Activated B cell treated with CpG ODN at 0.5 μM for 24 hours (primary cell): Measurements from ENCODE around the gene JAK1. TPM values are rescaled to one million over a fixed set of nuclear protein-coding genes. Genes with fewer than 3 reads are reported as not detected.
"Not testable (repeated sequence)": the region's sequence is repeated elsewhere in the genome, so short reads cannot be mapped to it uniquely, and the experiment has no call there.

Source experiments
- ATAC-seq: fragments of 200-7000 bp; cut with Tn5 transposase; one replicate; pipeline ENCODE4 v1.10.0; 2021; ENCODE audit warnings: low read depth, mild to moderate bottlenecking, moderate library complexity
- CTCF ChIA-PET: fragments of 350-600 bp; sonication (Branson Sonifier 250); formaldehyde crosslinking; loops from one replicate; lab custom pipeline; 2021; ENCODE audit warnings: antibody characterized with exemption; lab: Charles Lee
- POLR2A ChIA-PET: fragments of 350-600 bp; sonication (Branson Sonifier 250); formaldehyde crosslinking; loops from one replicate; lab custom pipeline; 2021; ENCODE audit warnings: antibody characterized with exemption; lab: Charles Lee
- DNase-seq: peaks from one replicate; pipeline ENCODE4 v3.0.0; 2022
- H3K27ac Mint-ChIP-seq: one replicate; pipeline ENCODE4 v1.8.0; 2020; ENCODE audit warnings: mixed read lengths
- H3K27me3 Mint-ChIP-seq: one replicate; pipeline ENCODE4 v1.8.0; 2021; ENCODE audit warnings: mixed read lengths
- H3K36me3 Mint-ChIP-seq: one replicate; pipeline ENCODE4 v1.8.0; 2021; ENCODE audit warnings: low read depth, mixed read lengths
- H3K4me1 Mint-ChIP-seq: one replicate; pipeline ENCODE4 v1.8.0; 2021; ENCODE audit warnings: mixed read lengths
- H3K4me3 Mint-ChIP-seq: one replicate; pipeline ENCODE4 v1.8.0; 2020; ENCODE audit warnings: mild to moderate bottlenecking, mixed read lengths
- H3K9me3 Mint-ChIP-seq: one replicate; pipeline ENCODE4 v1.8.0; 2020; ENCODE audit warnings: mixed read lengths
- CTCF ChIP-seq: fragments of 200-600 bp; IDR thresholded peaks from one replicate; pipeline ENCODE4 v1.8.0; 2022; ENCODE audit warnings: antibody characterized with exemption, mild to moderate bottlenecking
- intact Hi-C: fragments of 100-400 bp; cut with micrococcal nuclease; formaldehyde crosslinking; loops from one replicate; pipeline ENCODE4 v1.15.1; 2024
- total RNA-seq: library from RNA; stranded (reverse); gene quantifications from 2 replicates; pipeline ENCODE4 v1.2.3, GENCODE V29; 2022

JAK1 gene
- total RNA-seq, 1 donor from 2014 or later, result 215 TPM

GRCh38 chr1:64828829-64829228 is 137.5 kb downstream of the JAK1 start:
- Mint-ChIP-seq H3K4me1 (peaks cover 31% of the 10 kb centered on the region), H3K27me3 (no peaks in the 10 kb centered on the region), H3K4me3 (peak overlapping the region; percentile 29), H3K36me3 (peaks cover 29% of the 10 kb centered on the region), H3K9me3 (no peaks in the 10 kb centered on the region), H3K27ac (peak overlapping the region; percentile 56)
- intact Hi-C loops, result no loop called here
- TF ChIP-seq CTCF, result no peak
- ATAC-seq, result no peak
- CTCF ChIA-PET, result no interaction called here
- no peak for DNase-seq
- POLR2A ChIA-PET, result no interaction called here

- peaks cover 31% of the 10 kb centered on the region for H3K4me1 Mint-ChIP-seq
- H3K9me3 Mint-ChIP-seq, result no peaks in the 10 kb centered on the region
- POLR2A ChIA-PET, result interaction anchor here (0.5 kb wide), 1 partner anchor 414 kb away, joined by 5 read pairs; no protein-coding TSS in a partner anchor
- intact Hi-C loops, result no loop called here
- H3K36me3 Mint-ChIP-seq, result peaks cover 12% of the 10 kb centered on the region
- H3K27me3 Mint-ChIP-seq, result no peaks in the 10 kb centered on the region
- no peak for TF ChIP-seq CTCF
- DNase-seq, result no peak
- no peak overlapping the region for H3K27ac Mint-ChIP-seq
- peak; percentile 18 for ATAC-seq
- CTCF ChIA-PET, result no interaction called here
- H3K4me3 Mint-ChIP-seq, result no peak overlapping the region
These were observed 139.4 kb downstream of the JAK1 start for GRCh38 chr1:64826991-64827390.

- Mint-ChIP-seq H3K4me3 (no peak overlapping the region), H3K36me3 (no peaks in the 10 kb centered on the region), H3K9me3 (no peaks in the 10 kb centered on the region), H3K27me3 (no peaks in the 10 kb centered on the region), H3K27ac (no peak overlapping the region), H3K4me1 (peaks cover 22% of the 10 kb centered on the region)
- ATAC-seq (peak; percentile 54), DNase-seq (no peak)
- ChIA-PET CTCF (interaction anchor here (0.8 to 2.8 kb wide), 11 partner anchors 9 to 555 kb away, joined by 3 to 9 read pairs (median 4); no protein-coding TSS in a partner anchor), POLR2A (interaction anchor here (0.6 kb wide), 1 partner anchor 94 kb away, joined by 3 read pairs; no protein-coding TSS in a partner anchor)
- intact Hi-C loops, result loop anchor here (1.0 to 5.0 kb wide), 5 partner anchors 79 to 1207 kb away; partner anchors contain the start of gene RAVER2
- no peak for TF ChIP-seq CTCF
These were observed 142.5 kb downstream of the JAK1 start for GRCh38 chr1:64823691-64824476.

- Mint-ChIP-seq H3K27me3 (no peaks in the 10 kb centered on the region), H3K9me3 (no peaks in the 10 kb centered on the region), H3K36me3 (no peaks in the 10 kb centered on the region), H3K4me3 (no peak overlapping the region), H3K27ac (no peak overlapping the region), H3K4me1 (peaks cover 11% of the 10 kb centered on the region)
- DNase-seq (no peak), ATAC-seq (no peak)
- ChIA-PET POLR2A (no interaction called here), CTCF (interaction anchor here (0.7 to 2.8 kb wide), 3 partner anchors 24 to 559 kb away, joined by 3 to 9 read pairs (median 4); no protein-coding TSS in a partner anchor)
- no peak for TF ChIP-seq CTCF
- intact Hi-C loops, result loop anchor here (5.0 kb wide), 2 partner anchors 570 to 1205 kb away; no protein-coding TSS in a partner anchor
These were observed 143.7 kb downstream of the JAK1 start for GRCh38 chr1:64822621-64823020.

- H3K27ac Mint-ChIP-seq, H3K36me3 Mint-ChIP-seq, ATAC-seq, H3K27me3 Mint-ChIP-seq, H3K9me3 Mint-ChIP-seq, H3K4me1 Mint-ChIP-seq, CTCF ChIA-PET, DNase-seq, H3K4me3 Mint-ChIP-seq: not testable (repeated sequence)
- POLR2A ChIA-PET, result interaction anchor here (0.6 kb wide), 1 partner anchor 231 kb away, joined by 6 read pairs; no protein-coding TSS in a partner anchor
- intact Hi-C loops, result loop anchor here (5.0 kb wide), 2 partner anchors 568 to 1203 kb away; no protein-coding TSS in a partner anchor
These were observed 145.8 kb downstream of the JAK1 start for GRCh38 chr1:64820572-64820971.

- H3K4me1 Mint-ChIP-seq, POLR2A ChIA-PET, H3K27me3 Mint-ChIP-seq, CTCF ChIA-PET, H3K4me3 Mint-ChIP-seq, intact Hi-C loops, H3K36me3 Mint-ChIP-seq, DNase-seq, H3K9me3 Mint-ChIP-seq, H3K27ac Mint-ChIP-seq, ATAC-seq: not testable (repeated sequence)
These were observed 149.0 kb downstream of the JAK1 start for GRCh38 chr1:64817364-64817763.
